Gastrocnemius medialis (tissue), 4 donors: ENCODE measurements around the gene CARMIL1.

Experiments
- CTCF ChIP-seq, 5 experiments: fragments of 450-650 bp in 3 of 5; fragments of 200-600 bp in 2 of 5; sonication (generic) in 2 of 5; IDR thresholded peaks in 4 of 5; conservative IDR thresholded peaks in 1 of 5; 1 replicate in 4 of 5; 2 replicates in 1 of 5; pipeline ENCODE4 v1.5.1; 2016 to 2019; ENCODE audit warnings: antibody characterized with exemption in 5 of 5, mild to moderate bottlenecking in 3 of 5, moderate library complexity in 3 of 5
- POLR2A ChIP-seq, 2 donors: fragments of 450-650 bp; IDR thresholded peaks; one replicate each; pipeline ENCODE4 v1.6.1; 2017; ENCODE audit warnings: antibody characterized with exemption in 2 of 2, mild to moderate bottlenecking in 2 of 2, moderate library complexity in 2 of 2

DNA sequence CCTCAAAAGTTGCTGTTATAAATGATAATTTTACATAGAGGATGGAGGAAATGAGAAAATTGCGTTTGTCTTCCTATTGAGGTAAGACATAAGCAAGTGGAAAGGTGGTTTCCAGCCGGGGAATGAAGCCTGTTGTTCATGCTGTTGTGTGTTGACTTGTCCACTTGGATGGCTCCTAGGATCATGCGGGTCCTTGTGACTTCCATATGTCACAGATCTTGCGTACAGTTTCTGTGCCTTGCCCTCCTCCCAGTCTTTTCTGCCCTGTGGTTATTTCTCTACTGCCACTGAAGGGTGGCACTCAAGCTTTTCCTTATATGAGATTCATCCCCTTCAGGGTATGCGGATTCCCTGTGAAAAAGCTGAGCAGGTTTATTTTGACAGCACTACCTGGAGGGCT is 116.6 kb downstream of the CARMIL1 start:
- TF ChIP-seq CTCF (IDR thresholded peaks at IDR 0.05 in 4 of 5, conservative IDR thresholded peaks at IDR 0.05 in 1 of 5) = no peak
- TF ChIP-seq POLR2A (IDR thresholded peaks at IDR 0.05) = no peak
